ENCODE results near the gene MAP3K4. TPM values are rescaled to one million over a fixed set of nuclear protein-coding genes. Genes with fewer than 3 reads are reported as not detected.

Gene MAP3K4
- total and polyA plus RNA-seq, 2 of the 4 experiments (the other 2 are of a cell fraction) = 11.5 to 20.4 TPM

GRCh38 chr6:161044335-161044734, 52.8 kb downstream of the MAP3K4 start:
- H2BK5ac ChIP-seq (ENCODE audit: low read depth, low read length, poor library complexity, severe bottlenecking) = no peak overlapping the region
- peaks cover 18 to 24% of the 10 kb centered on the region in 2 experiments for H3K79me1 ChIP-seq (ENCODE audit: low read depth in 1 of 2, low read length in 2 of 2)
- H2AK9ac ChIP-seq (replicated peaks; ENCODE audit: low read depth, low read length, poor library complexity) = no peak overlapping the region
- peaks cover 3% of the 10 kb centered on the region; the same call in 1 of the 2 replicates for H4K20me1 ChIP-seq (ENCODE audit: insufficient read depth, low read length)
- H2BK15ac ChIP-seq (ENCODE audit: low read depth, low read length) = no peak overlapping the region
- peaks cover 3% of the 10 kb centered on the region; the same call in 1 of the 2 replicates for H3K4me1 ChIP-seq (ENCODE audit: control insufficient read depth, insufficient read depth, low read length)
- TF ChIP-seq RFX5 (IDR thresholded peaks at IDR 0.05; ENCODE audit: low read depth, low read length) (no peak; the same call in 1 of the 2 replicates), MAZ (IDR thresholded peaks at IDR 0.05; ENCODE audit: borderline replicate concordance, low read depth, low read length) (no peak), FOS (IDR thresholded peaks at IDR 0.05; ENCODE audit: low read depth, low read length) (no peak)
- H3K9me3 ChIP-seq (ENCODE audit: control insufficient read depth, insufficient read depth, low read length) = no peaks in the 10 kb centered on the region
- H2AFZ ChIP-seq (replicated peaks; ENCODE audit: low read length, poor library complexity) = no peak overlapping the region
- H3K27me3 ChIP-seq (ENCODE audit: control insufficient read depth, insufficient read depth, low read length) = no peaks in the 10 kb centered on the region
- H3K9me1 ChIP-seq (ENCODE audit: insufficient read depth, low read length) = peaks cover 3% of the 10 kb centered on the region; the same call in 1 of the 2 replicates
- no peak overlapping the region for H3K4ac ChIP-seq (ENCODE audit: low read depth, low read length)
- ChIA-PET POLR2A (ENCODE audit: unreplicated experiment) (no interaction called here), CTCF (no interaction called here)
- in situ Hi-C loops (cut with MboI; ENCODE audit: low sequenced_read_pairs) (no loop called here), intact Hi-C loops (cut with micrococcal nuclease) (no loop called here), dilution Hi-C loops (cut with HindIII; ENCODE audit: low sequenced_read_pairs, unreplicated experiment) (no loop called here)
- no peak overlapping the region for H4K91ac ChIP-seq (ENCODE audit: insufficient read depth, low read depth, low read length)
- no peak overlapping the region for H3K4me3 ChIP-seq (ENCODE audit: insufficient read depth, low read depth, low read length)
- BruUV-seq (replicated peaks) = no TSS peak
- no peak overlapping the region for H3K56ac ChIP-seq (ENCODE audit: extremely low read depth, insufficient read depth, low read length)
- no peak overlapping the region for H2BK120ac ChIP-seq (ENCODE audit: low read depth, low read length)
- no peak overlapping the region for H2AK5ac ChIP-seq (ENCODE audit: low read depth, low read length)
- H4K8ac ChIP-seq (ENCODE audit: low read depth in 2 of 2, low read length in 2 of 2) = no peak overlapping the region
- H3K9ac ChIP-seq (ENCODE audit: low read depth, low read length) = no peak overlapping the region
- no peak overlapping the region for H4K5ac ChIP-seq (ENCODE audit: low read depth, low read length)
- H3K14ac ChIP-seq (replicated peaks; ENCODE audit: low read depth, low read length) = no peak overlapping the region
- H3K18ac ChIP-seq (ENCODE audit: low read depth, low read length) = no peak overlapping the region
- peaks cover 14% of the 10 kb centered on the region for H3K36me3 ChIP-seq (ENCODE audit: control insufficient read depth, insufficient read depth, low read length)
- DNase-seq (peak; percentile 16), ATAC-seq (ENCODE audit: low read depth) (no peak)
- H2BK20ac ChIP-seq (ENCODE audit: low read depth, low read length) = no peak overlapping the region
- H3K23ac ChIP-seq (ENCODE audit: low read depth, low read length) = no peak overlapping the region
- H3K4me2 ChIP-seq (ENCODE audit: low read depth, low read length) = no peak overlapping the region
- no peak overlapping the region for H3K27ac ChIP-seq (ENCODE audit: insufficient read depth, low read length)
- WGBS, 2 experiments (ENCODE audit: extremely low coverage in 2 of 2, insufficient read length in 1 of 2) = no CpG with 5 or more reads among the region's 2 CpGs
